Neural cell (in vitro differentiated cells): ENCODE measurements around the gene MARF1. TPM values are rescaled to one million over a fixed set of nuclear protein-coding genes. Genes with fewer than 3 reads are reported as not detected.

ENCODE experiments used
- H2AFZ ChIP-seq: fragments of 200-600, 300-800 bp; sonication (generic), shearing (Covaris generic); 2 replicates; pipeline ENCODE4 v1.6.0; 2014; ENCODE audit warnings: low read depth, mild to moderate bottlenecking, antibody characterized with exemption, low read length, moderate library complexity
- H3F3A ChIP-seq: fragments of 200-600 bp; shearing (Covaris generic); 2 replicates; pipeline ENCODE4 v1.6.1; 2016; ENCODE audit warnings: mild to moderate bottlenecking, moderate library complexity, mixed read lengths, antibody characterized with exemption, low read length; ENCODE audit not compliant: insufficient read depth, poor library complexity, severe bottlenecking
- H3K27ac ChIP-seq: fragments of 200-600, 300-800 bp; sonication (generic), shearing (Covaris generic); 2 replicates; pipeline ENCODE4 v1.5.1; 2014; ENCODE audit warnings: mild to moderate bottlenecking, low read length, moderate library complexity
- H3K27me3 ChIP-seq: fragments of 300-800, 200-600 bp; sonication (generic), shearing (Covaris generic); 2 replicates; pipeline ENCODE4 v1.6.0; 2014; ENCODE audit warnings: mild to moderate bottlenecking, low read depth, low read length, moderate library complexity; ENCODE audit not compliant: insufficient read depth
- H3K36me3 ChIP-seq: fragments of 300-800, 200-600 bp; sonication (generic), shearing (Covaris generic); 2 replicates; pipeline ENCODE4 v1.5.1; 2014; ENCODE audit warnings: mild to moderate bottlenecking, antibody characterized with exemption, low read length, moderate library complexity; ENCODE audit not compliant: insufficient read depth
- H3K4me2 ChIP-seq: fragments of 300-800, 200-600 bp; sonication (generic), shearing (Covaris generic); 2 replicates; pipeline ENCODE4 v1.6.0; 2014; ENCODE audit warnings: mild to moderate bottlenecking, low read length
- H3K4me3 ChIP-seq: fragments of 300-800, 200-600 bp; sonication (generic), shearing (Covaris generic); 2 replicates; pipeline ENCODE4 v1.5.1; 2014; ENCODE audit warnings: mild to moderate bottlenecking, low read length, moderate library complexity
- H3K79me2 ChIP-seq: fragments of 200-600 bp; shearing (Covaris generic); replicated peaks from 2 replicates; pipeline ENCODE4 v1.6.0; 2014; ENCODE audit warnings: mild to moderate bottlenecking, low read length, moderate library complexity; ENCODE audit not compliant: insufficient read depth
- H3K9ac ChIP-seq: fragments of 300-800, 200-600 bp; sonication (generic), shearing (Covaris generic); 2 replicates; pipeline ENCODE4 v1.6.1; 2016; ENCODE audit warnings: mild to moderate bottlenecking, low read length, mixed read lengths
- H3K9me2 ChIP-seq: fragments of 200-600 bp; shearing (Covaris generic); 2 replicates; pipeline ENCODE4 v1.6.1; 2016; ENCODE audit warnings: mild to moderate bottlenecking, low read length, mixed read lengths; ENCODE audit not compliant: insufficient read depth
- H3K9me3 ChIP-seq: fragments of 200-600, 300-800 bp; sonication (generic), shearing (Covaris generic); 2 replicates; pipeline ENCODE4 v1.6.1; 2016; ENCODE audit warnings: mild to moderate bottlenecking, mixed run types, low read length, moderate library complexity, mixed read lengths
- H4K20me1 ChIP-seq: fragments of 200-600 bp; shearing (Covaris generic); 2 replicates; pipeline ENCODE4 v1.6.1; 2016; ENCODE audit warnings: mild to moderate bottlenecking, mixed run types; ENCODE audit not compliant: insufficient read depth
- CTCF ChIP-seq: fragments of 450-650 bp; IDR thresholded peaks from 2 replicates; pipeline ENCODE4 v1.5.1; 2014; ENCODE audit warnings: antibody characterized with exemption, mild to moderate bottlenecking, moderate library complexity; ENCODE audit not compliant: poor library complexity, severe bottlenecking
- EP300 ChIP-seq: fragments of 450-650 bp; conservative IDR thresholded peaks from 2 replicates; pipeline ENCODE4 v1.6.1; 2014; ENCODE audit warnings: antibody characterized with exemption, mild to moderate bottlenecking, moderate library complexity; ENCODE audit not compliant: poor library complexity, severe bottlenecking
- EZH2 ChIP-seq: fragments of 200-600, 300-800 bp; shearing (Covaris generic), sonication (generic); IDR thresholded peaks from 2 replicates; pipeline ENCODE4 v1.6.1; 2014; ENCODE audit warnings: antibody characterized with exemption, low read length, borderline replicate concordance, mild to moderate bottlenecking; ENCODE audit not compliant: insufficient read depth, poor library complexity, severe bottlenecking
- MXI1 ChIP-seq: fragments of 450-650 bp; conservative IDR thresholded peaks from 2 replicates; pipeline ENCODE4 v1.6.1; 2014; ENCODE audit warnings: antibody characterized with exemption, mild to moderate bottlenecking; ENCODE audit not compliant: poor library complexity, severe bottlenecking
- POLR2AphosphoS5 ChIP-seq: IDR thresholded peaks from 2 replicates; pipeline ENCODE4 v1.6.1; 2012
- RAD21 ChIP-seq: fragments of 450-650 bp; conservative IDR thresholded peaks from 2 replicates; pipeline ENCODE4 v1.6.1; 2014; ENCODE audit warnings: antibody characterized with exemption, mild to moderate bottlenecking, moderate library complexity
- REST ChIP-seq: IDR thresholded peaks from 2 replicates; pipeline ENCODE4 v1.6.1; 2012; ENCODE audit warnings: borderline replicate concordance
- SMC3 ChIP-seq: fragments of 450-650 bp; conservative IDR thresholded peaks from 2 replicates; pipeline ENCODE4 v1.6.1; 2014; ENCODE audit warnings: antibody characterized with exemption, mild to moderate bottlenecking, moderate library complexity; ENCODE audit not compliant: poor library complexity
- TAF1 ChIP-seq: IDR thresholded peaks from 2 replicates; pipeline ENCODE4 v1.6.1; 2012; ENCODE audit warnings: low read depth
- polyA plus RNA-seq: library from polyadenylated mRNA; depleted of rRNA; stranded (reverse); fragments of >200 nt; gene quantifications from 2 replicates; pipeline ENCODE4 v1.2.3, GENCODE V29; 2014

Gene MARF1
- polyA plus RNA-seq, 1 donor from 2014 or later: 23.2 TPM

- Histone ChIP-seq H2AFZ (no peak overlapping the region), H3F3A (no peaks in the 10 kb centered on the region), H3K9me3 (no peaks in the 10 kb centered on the region), H3K36me3 (no peaks in the 10 kb centered on the region), H3K9ac (no peak overlapping the region), H3K4me3 (no peak overlapping the region), H3K27me3 (no peaks in the 10 kb centered on the region), H4K20me1 (no peaks in the 10 kb centered on the region), H3K27ac (no peak overlapping the region), H3K4me2 (no peak overlapping the region), H3K79me2 (no peaks in the 10 kb centered on the region), H3K9me2 (no peaks in the 10 kb centered on the region)
- TF ChIP-seq POLR2AphosphoS5 (no peak), REST (no peak), RAD21 (no peak), EP300 (no peak), TAF1 (no peak), EZH2 (no peak), SMC3 (no peak), CTCF (no peak), MXI1 (no peak)
Observed at GRCh38 chr16:15553313-15554088, 89.5 kb downstream of the MARF1 start.

GRCh38 chr16:15552507-15552906, 90.4 kb downstream of the MARF1 start:
- H2AFZ ChIP-seq: no peak overlapping the region
- no peak overlapping the region for H3K9ac ChIP-seq
- H3K4me2 ChIP-seq: no peak overlapping the region
- H3K9me2 ChIP-seq: no peaks in the 10 kb centered on the region
- H3K79me2 ChIP-seq: no peaks in the 10 kb centered on the region
- H3K4me3 ChIP-seq: no peak overlapping the region
- TF ChIP-seq RAD21 (no peak), POLR2AphosphoS5 (no peak), EP300 (no peak), MXI1 (no peak), EZH2 (no peak), REST (no peak), CTCF (no peak), TAF1 (no peak), SMC3 (no peak)
- H3K27me3 ChIP-seq: no peaks in the 10 kb centered on the region
- no peaks in the 10 kb centered on the region for H4K20me1 ChIP-seq
- H3K27ac ChIP-seq: no peak overlapping the region
- no peaks in the 10 kb centered on the region for H3K9me3 ChIP-seq
- no peaks in the 10 kb centered on the region for H3F3A ChIP-seq
- H3K36me3 ChIP-seq: no peaks in the 10 kb centered on the region
